GM12873 (cell line): Measurements from ENCODE around the gene UVSSA.

ENCODE experiments used
- TF ChIP-seq, protein P1 (sequence below): IDR thresholded peaks from 2 replicates; pipeline ENCODE4 v1.5.1; 2012; ENCODE audit warnings: low read depth, mild to moderate bottlenecking, moderate library complexity, low read length, control low read depth; ENCODE audit not compliant: insufficient read depth; ENCODE audit errors: missing control alignments

UVSSA gene

DNA sequence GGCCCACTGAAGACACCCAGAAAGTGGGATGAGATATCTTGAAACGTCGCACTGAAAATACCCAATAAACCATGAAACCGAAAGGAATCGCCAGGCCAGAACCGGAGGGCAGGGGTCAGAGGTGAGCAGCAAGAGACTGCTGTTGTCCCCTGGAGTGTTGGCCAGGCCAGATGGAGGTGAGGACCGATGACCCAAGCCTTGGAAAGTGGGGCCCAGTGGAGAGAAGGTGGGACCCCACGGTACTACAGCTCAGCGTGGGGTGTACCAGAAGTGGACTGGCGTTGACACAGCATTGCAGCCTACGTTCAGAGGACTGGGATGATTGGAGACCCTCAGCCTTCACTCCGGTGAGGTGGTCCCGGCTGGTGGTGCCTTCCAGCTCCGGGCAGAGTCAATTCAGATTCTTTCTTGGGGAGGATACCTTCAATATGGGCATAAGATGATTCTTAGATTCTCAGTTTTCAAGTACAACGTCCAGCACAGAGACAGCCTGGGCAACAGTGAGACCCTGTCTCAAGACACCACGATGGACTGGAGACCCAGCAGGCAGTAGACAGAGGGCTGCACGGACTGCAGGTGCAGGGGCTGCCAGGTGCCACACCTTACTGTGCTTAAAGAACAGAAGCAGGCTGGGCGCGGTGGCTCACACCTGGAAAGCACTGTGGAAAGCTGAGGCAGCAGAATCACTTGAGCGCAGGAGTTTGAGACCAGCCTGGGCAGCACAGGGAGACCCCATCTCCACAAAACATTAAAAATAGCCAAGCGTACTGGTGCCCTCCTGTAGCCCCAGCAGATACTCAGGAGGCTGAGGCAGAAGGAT is 34.0 kb upstream of the UVSSA start:
- TF ChIP-seq, protein P1, sequence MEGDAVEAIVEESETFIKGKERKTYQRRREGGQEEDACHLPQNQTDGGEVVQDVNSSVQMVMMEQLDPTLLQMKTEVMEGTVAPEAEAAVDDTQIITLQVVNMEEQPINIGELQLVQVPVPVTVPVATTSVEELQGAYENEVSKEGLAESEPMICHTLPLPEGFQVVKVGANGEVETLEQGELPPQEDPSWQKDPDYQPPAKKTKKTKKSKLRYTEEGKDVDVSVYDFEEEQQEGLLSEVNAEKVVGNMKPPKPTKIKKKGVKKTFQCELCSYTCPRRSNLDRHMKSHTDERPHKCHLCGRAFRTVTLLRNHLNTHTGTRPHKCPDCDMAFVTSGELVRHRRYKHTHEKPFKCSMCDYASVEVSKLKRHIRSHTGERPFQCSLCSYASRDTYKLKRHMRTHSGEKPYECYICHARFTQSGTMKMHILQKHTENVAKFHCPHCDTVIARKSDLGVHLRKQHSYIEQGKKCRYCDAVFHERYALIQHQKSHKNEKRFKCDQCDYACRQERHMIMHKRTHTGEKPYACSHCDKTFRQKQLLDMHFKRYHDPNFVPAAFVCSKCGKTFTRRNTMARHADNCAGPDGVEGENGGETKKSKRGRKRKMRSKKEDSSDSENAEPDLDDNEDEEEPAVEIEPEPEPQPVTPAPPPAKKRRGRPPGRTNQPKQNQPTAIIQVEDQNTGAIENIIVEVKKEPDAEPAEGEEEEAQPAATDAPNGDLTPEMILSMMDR = no peak

DNA sequence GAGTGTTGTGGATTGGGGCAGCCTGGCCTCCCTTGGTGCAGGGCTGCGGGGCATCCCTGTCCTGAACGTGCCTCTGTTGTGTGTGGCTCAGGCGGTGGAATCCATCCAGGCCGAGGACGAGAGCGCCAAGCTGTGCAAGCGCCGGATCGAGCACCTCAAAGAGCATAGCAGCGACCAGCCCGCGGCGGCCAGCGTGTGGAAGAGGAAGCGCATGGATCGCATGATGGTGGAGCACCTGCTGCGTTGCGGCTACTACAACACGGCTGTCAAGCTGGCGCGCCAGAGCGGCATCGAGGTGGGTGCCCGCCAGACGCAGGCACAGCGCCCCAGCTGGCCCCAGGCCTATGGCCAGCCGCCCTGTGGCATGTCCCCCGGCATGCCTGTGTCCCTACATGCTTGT is 31.7 kb upstream of the UVSSA start:
- TF ChIP-seq, protein P1 = no peak

GRCh38 chr4:1315836-1316536 is 31.0 kb upstream of the UVSSA start:
- TF ChIP-seq, protein P1 = no peak

- TF ChIP-seq, protein P1 = no peak
Observed at GRCh38 chr4:1316537-1317168, 30.4 kb upstream of the UVSSA start.

GRCh38 chr4:1317177-1318045 is 29.6 kb upstream of the UVSSA start:
- TF ChIP-seq, protein P1 = no peak

GRCh38 chr4:1318046-1318375 is 29.0 kb upstream of the UVSSA start:
- TF ChIP-seq, protein P1 = no peak
